Left lung (tissue), 10 donors: ENCODE measurements around the gene PRKG1. TPM values are rescaled to one million over a fixed set of nuclear protein-coding genes. Genes with fewer than 3 reads are reported as not detected.
A peak's percentile ranks its signal among the peaks of the same experiment; 100 is the strongest.
"Not testable (repeated sequence)": the region's sequence is repeated elsewhere in the genome, so short reads cannot be mapped to it uniquely, and the experiment has no call there.

Experiments used
- ATAC-seq: fragments of 200-7000 bp; cut with Tn5 transposase; one replicate; pipeline ENCODE4 v1.9.1; 2020; ENCODE audit warnings: moderate library complexity
- DNase-seq, 4 donors: peaks; one replicate each; pipeline ENCODE4 v3.0.0-alpha.2; 2013 to 2020
- H3K27ac ChIP-seq, 2 donors: fragments of 200-600 bp; sonication (generic) in 1 of 2; one replicate each; pipeline versions ENCODE4 v1.5.0 to v1.8.0; 2020 to 2021
- H3K27me3 ChIP-seq, 2 donors: fragments of 200-600 bp; sonication (generic) in 1 of 2; one replicate each; pipeline versions ENCODE4 v1.5.0 to v1.8.0; 2020 to 2021
- H3K36me3 ChIP-seq, 2 donors: fragments of 200-600 bp; sonication (generic) in 1 of 2; one replicate each; pipeline versions ENCODE4 v1.5.0 to v1.8.0; 2020 to 2021
- H3K4me1 ChIP-seq, 2 donors: fragments of 200-600 bp; one replicate each; pipeline ENCODE4 v1.8.0; 2021
- H3K4me3 ChIP-seq, 2 donors: fragments of 200-600 bp; sonication (generic) in 1 of 2; one replicate each; pipeline versions ENCODE4 v1.5.0 to v1.8.0; 2020 to 2021; ENCODE audit warnings: mild to moderate bottlenecking in 1 of 2
- H3K9me3 ChIP-seq, 2 donors: fragments of 200-600 bp; sonication (generic) in 1 of 2; one replicate each; pipeline versions ENCODE4 v1.5.0 to v1.8.0; 2020 to 2021
- CTCF ChIP-seq, 2 donors: fragments of 200-600 bp; sonication (generic) in 1 of 2; IDR thresholded peaks; one replicate each; pipeline versions ENCODE4 v1.5.0 to v1.8.0; 2021; ENCODE audit warnings: antibody characterized with exemption in 2 of 2
- intact Hi-C, 2 donors: fragments of 100-400 bp; cut with DNase I; formaldehyde crosslinking; loops; one replicate each; pipeline versions ENCODE4 v1.11.2 to v1.14.2; 2022
- polyA plus RNA-seq, 6 donors: library from polyadenylated mRNA; unstranded; fragments of 120-200 nt; gene quantifications; one replicate each; pipeline ENCODE4 v1.2.1, GENCODE V29; 2013; ENCODE audit not compliant: insufficient read length in 6 of 6
- total RNA-seq, 2 donors: library from RNA; stranded (reverse); fragmentation: NEBNext Ultra II Directional; extraction: Animal tissue kit (Norgen Biotek cat#: 25700); gene quantifications; one replicate each; pipeline ENCODE4 v1.2.1, GENCODE V29; 2021
- donor health status: DM: no; HTN: yes; CAD: no.
- donor health status: DM: no; HTN: no; CAD: no.

The PRKG1 gene
- total and polyA plus RNA-seq, 8 donors = 15.6 to 29.0 (median 17.8) TPM

- no peaks in the 10 kb centered on the region for H3K4me1 ChIP-seq
- H3K9me3 ChIP-seq = no peaks in the 10 kb centered on the region
- H3K27me3 ChIP-seq = no peaks in the 10 kb centered on the region
- H3K4me3 ChIP-seq = no peak overlapping the region
- TF ChIP-seq CTCF (IDR thresholded peaks at IDR 0.05) = no peak
- no peaks in the 10 kb centered on the region for H3K36me3 ChIP-seq
- no peak for ATAC-seq
- DNase-seq = no peak
- intact Hi-C loops = no loop called here
- H3K27ac ChIP-seq = no peak overlapping the region
Measured at GRCh38 chr10:51147644-51148399, 73.5 kb downstream of the PRKG1 start.

GRCh38 chr10:51156926-51157325, 82.6 kb downstream of the PRKG1 start:
- Histone ChIP-seq H3K4me1 (no peaks in the 10 kb centered on the region), H3K36me3 (no peaks in the 10 kb centered on the region), H3K4me3 (no peak overlapping the region), H3K27me3 (no peaks in the 10 kb centered on the region), H3K27ac (no peak overlapping the region), H3K9me3 (no peaks in the 10 kb centered on the region)
- no peak for TF ChIP-seq CTCF (IDR thresholded peaks at IDR 0.05)
- ATAC-seq (no peak), DNase-seq (peak in 1 of 4 donors; percentile 11)
- intact Hi-C loops = no loop called here

- H3K36me3 ChIP-seq = no peaks in the 10 kb centered on the region
- H3K4me3 ChIP-seq = no peak overlapping the region
- intact Hi-C loops = no loop called here
- H3K27me3 ChIP-seq = no peaks in the 10 kb centered on the region
- no peaks in the 10 kb centered on the region for H3K9me3 ChIP-seq
- no peak for TF ChIP-seq CTCF (IDR thresholded peaks at IDR 0.05)
- DNase-seq (no peak), ATAC-seq (no peak)
- no peaks in the 10 kb centered on the region for H3K4me1 ChIP-seq
- H3K27ac ChIP-seq = no peak overlapping the region
Measured at GRCh38 chr10:51158832-51159231, 84.5 kb downstream of the PRKG1 start.

- Histone ChIP-seq H3K27ac (no peak overlapping the region), H3K9me3 (no peaks in the 10 kb centered on the region), H3K27me3 (no peaks in the 10 kb centered on the region), H3K36me3 (no peaks in the 10 kb centered on the region), H3K4me3 (no peak overlapping the region), H3K4me1 (no peaks in the 10 kb centered on the region)
- no peak for TF ChIP-seq CTCF (IDR thresholded peaks at IDR 0.05)
- DNase-seq (no peak), ATAC-seq (no peak)
- intact Hi-C loops = no loop called here
Measured at GRCh38 chr10:51159841-51160240, 85.6 kb downstream of the PRKG1 start.

GRCh38 chr10:51162002-51162401, 87.7 kb downstream of the PRKG1 start:
- intact Hi-C loops = no loop called here
- H3K4me3 ChIP-seq = no peak overlapping the region
- no peak for ATAC-seq
- no peaks in the 10 kb centered on the region for H3K4me1 ChIP-seq
- no peak overlapping the region for H3K27ac ChIP-seq
- H3K27me3 ChIP-seq = no peaks in the 10 kb centered on the region
- TF ChIP-seq CTCF (IDR thresholded peaks at IDR 0.05) = no peak
- no peaks in the 10 kb centered on the region for H3K36me3 ChIP-seq
- peaks cover 0 to 2% of the 10 kb centered on the region in 2 donors for H3K9me3 ChIP-seq
- DNase-seq = peak in 1 of 4 donors; percentile 10

- peak in 1 of 4 donors; percentile 43 for DNase-seq
- H3K4me1 ChIP-seq, H3K9me3 ChIP-seq, H3K27me3 ChIP-seq, ATAC-seq, H3K36me3 ChIP-seq, intact Hi-C loops, H3K27ac ChIP-seq, H3K4me3 ChIP-seq: not testable (repeated sequence)
Measured at GRCh38 chr10:51163380-51164049, 89.2 kb downstream of the PRKG1 start.
